GM19463 (cell line): ENCODE data around the gene NBEAL2.
"Not testable (repeated sequence)": the region's sequence is repeated elsewhere in the genome, so short reads cannot be mapped to it uniquely, and the experiment has no call there.

Source experiments
- ATAC-seq: cut with Tn5 transposase; IDR thresholded peaks from one replicate; pipeline ENCODE4 v1.9.1; 2021; ENCODE audit warnings: mild to moderate bottlenecking, moderate library complexity; ENCODE audit not compliant: unreplicated experiment

The NBEAL2 gene

DNA sequence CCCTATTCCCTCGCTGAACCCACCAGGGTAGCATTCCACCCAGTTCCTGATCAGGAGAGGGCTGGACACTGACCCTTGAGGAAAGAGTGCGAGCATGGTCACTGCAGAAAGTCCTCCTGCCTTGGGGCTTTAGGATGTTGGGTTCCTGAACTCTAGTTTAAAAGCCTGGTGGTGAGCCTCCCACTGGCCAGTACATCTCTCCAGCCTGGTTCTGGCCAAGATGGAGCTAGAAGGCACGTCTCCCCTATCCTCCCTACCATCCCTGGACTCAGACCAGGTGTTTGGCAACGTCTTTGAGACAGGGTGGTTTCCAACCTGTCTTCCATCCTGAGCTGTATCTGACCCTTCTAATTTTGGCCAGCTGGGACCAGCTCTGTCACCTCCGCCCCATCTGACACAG, 31.4 kb downstream of the NBEAL2 start:
- ATAC-seq, result no peak

DNA sequence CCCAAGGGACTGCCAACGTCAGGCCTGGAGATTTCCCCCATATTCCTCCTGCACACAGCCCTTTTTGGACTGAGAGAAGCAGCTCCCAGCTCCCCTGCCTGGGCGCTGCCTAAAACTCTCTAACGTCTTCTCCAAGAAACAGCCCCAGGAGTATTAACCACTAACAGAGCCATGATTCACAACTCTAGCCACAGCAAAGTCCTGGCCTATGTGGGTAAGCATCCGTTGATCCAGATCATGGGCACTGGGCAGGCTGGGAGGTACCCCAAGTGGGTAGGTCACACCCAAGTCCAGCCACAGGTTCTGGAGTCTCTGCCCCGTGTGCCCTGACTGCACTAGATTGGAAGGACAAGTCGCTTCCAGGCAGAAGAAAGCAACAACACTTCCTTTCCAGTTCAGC, 31.9 kb downstream of the NBEAL2 start:
- no peak for ATAC-seq

DNA sequence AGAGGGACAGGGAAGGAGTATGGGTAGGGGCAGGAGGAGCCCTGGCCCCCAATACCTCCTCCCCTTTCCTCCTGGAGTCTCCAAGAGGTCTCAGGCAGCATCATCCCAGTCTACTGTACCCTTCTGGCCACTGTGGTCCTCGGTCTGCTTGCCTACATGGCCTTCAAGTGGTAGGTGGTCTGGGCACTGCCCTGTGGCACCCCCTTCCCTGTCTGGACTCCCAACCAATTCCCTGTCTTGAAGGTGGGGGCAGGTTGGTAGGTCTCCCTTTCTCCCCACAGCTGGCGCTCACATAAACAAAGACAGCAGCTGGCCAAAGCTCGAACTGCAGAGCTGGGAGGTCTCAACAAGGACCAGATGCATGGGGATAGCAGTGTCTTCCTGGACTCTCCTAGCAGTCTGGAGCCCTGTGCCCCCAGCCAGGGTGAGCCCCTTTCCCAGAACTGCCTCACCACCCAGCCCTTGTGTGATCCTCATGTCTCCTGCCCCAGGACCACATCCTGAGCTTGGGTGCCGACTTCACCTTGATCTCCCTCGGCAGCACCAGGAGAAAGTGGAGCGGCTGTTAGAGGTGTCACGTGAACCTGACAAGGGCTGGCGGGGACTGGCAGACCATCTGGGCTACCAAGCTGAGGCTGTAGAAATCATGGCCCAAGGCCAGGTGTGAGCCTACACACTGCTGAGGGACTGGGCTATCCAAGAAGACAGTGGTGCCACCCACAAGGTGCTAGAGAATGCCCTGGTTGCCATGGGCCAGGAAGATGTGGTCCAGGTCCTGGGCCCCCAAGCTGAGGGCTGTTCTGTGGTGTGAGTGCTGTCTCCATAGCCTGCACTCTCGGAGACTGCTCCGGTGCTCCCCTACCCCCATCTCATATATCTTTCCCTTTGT, 33.1 kb downstream of the NBEAL2 start:
- no peak for ATAC-seq

DNA sequence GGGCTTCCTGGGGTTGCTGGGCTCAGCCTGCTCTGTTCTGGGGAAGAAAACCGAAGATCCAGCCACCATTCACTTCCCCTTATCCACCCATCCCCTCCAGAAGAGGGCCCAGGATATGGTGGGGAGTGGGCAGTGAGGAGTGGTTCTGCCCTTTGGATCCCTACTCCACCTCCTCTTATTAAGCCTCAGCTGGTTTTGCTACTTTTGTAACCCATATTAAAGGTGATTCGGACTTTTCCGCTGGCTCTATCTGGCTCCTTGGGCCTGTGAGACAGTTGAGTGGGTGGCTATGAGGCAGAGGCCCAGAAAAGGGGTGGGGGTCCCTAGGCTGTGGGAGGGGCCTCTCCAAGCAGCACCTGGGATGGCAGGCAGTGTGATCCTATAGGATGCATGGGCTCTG, 33.8 kb downstream of the NBEAL2 start:
- no peak for ATAC-seq

DNA sequence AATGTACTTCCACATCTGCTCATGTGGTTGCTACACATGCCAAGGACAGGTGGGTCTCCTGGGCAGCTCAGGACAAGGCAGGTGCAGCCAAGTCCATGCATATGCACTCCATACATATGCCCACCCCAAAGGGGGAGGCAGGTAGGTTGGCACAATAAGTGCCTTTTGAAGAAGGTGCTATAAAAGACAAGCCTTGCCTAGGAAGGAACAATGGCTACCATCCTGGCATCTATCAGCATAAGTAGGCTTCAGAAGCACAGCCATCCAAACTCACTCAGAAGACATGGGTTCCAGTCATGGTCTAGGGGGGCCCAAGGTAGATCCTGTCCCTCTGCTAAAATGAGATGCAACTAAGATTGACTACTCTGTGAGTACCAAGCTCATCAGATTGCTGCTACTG, 34.6 kb downstream of the NBEAL2 start:
- no peak for ATAC-seq

DNA sequence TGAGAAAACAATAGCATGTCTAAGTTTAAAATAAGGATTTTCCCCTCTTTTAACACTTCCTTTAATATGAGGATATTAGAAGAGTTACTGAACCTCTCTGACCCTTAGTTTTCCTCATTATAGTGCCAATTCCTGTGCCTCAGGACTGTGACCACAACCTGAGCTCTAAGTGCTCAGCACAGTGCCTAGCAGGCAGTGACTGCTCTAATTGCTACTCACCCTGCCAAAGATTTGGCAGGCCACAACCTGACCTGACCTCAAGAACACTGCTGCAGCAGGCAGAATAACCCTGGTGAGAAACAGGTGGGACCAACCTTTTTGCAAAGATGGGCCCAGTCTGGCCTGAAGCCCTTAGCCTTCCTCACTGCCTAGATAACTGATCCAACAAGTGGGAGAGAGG, 35.7 kb downstream of the NBEAL2 start:
- no peak for ATAC-seq

DNA sequence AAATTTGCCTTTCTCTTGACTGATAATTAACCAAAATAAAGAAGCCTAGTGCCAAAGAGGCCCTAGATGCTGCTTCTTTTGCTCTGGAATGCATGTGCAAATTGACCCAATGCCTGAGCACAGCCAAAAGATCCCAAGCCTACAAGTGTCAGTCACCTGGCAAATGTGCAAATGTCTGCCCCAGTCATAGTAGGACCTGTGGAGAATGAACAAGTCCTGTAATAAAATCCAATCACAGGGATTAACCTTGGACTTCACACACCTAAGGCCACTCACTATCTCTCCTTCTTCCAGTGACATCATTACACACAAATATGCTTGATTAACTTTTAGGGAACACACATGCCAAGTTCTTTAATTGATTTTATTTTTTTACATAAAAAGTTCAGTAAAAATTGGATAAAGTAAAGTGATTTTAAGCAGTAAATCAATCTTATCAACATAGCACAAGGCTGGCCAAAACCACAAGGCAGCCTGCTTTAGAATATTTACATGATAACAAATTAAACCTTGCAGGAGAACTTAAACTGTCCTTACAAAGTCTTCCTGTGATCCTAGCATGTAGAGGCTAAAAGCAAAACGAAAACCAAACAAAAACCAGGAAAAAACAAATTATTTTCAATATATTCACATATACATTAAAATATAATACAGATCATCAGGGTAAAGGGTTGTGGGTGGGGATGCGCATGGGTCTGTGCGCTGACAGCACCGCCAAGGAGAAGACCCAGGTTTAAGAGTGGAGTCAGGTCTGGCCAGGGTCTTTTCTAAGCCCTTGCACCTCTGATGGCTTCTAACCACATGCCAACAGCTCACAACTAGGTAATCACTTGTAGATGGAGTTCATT, 36.8 kb downstream of the NBEAL2 start:
- no peak for ATAC-seq

DNA sequence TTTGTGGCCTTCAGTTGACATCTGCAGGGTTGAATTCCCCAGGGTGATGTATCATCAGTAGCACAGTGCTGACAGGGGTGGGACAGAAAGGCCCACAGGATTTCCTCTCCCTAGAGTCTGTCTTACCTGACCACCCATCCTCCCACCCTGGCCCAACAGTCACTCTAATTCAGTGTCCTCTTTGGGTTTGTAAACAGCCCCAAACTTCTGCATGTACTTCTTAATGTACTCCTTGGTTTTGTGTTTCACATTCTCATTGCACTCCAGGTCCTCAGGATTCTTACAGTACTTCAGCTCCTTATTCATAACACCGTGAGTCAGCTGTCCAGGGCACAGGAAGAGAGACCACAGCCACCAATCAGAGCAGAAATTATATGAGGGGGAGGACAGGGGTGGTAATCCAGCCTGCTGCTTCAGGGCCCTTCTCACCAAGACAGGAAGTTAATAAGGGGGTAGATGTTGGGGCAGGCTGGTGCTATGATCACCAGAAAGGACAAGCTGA, 37.5 kb downstream of the NBEAL2 start:
- ATAC-seq, result no peak

DNA sequence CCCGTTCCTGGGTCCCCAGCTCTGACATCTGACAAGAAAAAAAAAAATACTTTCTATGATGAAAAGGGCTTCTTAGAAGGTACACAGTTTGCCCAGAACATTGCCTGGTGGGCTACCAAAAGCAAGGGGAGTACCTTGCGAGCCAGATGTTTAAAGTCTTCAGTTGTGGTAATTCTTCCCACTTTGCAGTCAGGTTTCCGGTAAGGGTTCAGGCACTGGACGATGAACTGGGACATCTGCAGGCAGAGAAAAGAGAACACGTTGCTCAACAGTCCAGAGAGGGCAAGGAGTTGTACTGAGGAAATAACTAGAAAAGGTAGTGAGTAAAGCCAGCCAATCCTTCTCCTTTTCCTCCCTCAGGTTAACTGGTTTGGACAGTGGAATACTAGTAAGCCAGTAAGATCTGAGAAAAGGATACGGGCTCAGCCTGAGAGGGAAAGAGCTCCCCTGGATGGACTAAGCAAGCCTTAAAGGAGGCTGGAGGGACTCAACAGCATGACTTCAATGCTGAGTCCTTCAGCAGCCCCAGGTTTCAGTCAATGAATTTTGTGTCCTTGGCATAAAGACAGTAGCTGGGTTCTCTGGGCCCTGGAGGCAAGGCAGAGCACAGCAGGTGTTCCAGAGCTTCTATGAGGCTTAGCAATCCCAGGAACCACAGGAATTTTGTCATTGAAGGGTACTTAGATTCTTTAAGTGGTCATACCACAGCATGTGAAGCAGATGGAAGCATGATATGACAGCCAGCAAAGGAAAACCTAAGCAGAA, 38.2 kb downstream of the NBEAL2 start:
- ATAC-seq, result no peak

DNA sequence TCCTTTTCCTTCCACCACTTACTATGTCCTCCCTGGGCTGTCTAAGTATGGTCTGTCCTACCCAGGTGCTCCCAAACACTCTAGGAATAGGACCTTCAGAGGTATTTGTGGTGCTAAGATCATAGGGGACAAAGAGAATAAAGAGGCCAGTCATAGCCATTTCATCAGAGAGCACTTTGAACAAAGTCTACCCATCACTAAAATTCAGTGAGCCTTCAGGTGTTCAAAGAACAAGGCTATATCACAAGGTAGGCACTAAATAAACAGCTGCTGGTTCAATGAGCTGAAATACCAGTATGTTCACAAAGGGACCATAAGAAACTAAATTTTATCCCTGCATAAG, 38.8 kb downstream of the NBEAL2 start:
- ATAC-seq, result no peak

DNA sequence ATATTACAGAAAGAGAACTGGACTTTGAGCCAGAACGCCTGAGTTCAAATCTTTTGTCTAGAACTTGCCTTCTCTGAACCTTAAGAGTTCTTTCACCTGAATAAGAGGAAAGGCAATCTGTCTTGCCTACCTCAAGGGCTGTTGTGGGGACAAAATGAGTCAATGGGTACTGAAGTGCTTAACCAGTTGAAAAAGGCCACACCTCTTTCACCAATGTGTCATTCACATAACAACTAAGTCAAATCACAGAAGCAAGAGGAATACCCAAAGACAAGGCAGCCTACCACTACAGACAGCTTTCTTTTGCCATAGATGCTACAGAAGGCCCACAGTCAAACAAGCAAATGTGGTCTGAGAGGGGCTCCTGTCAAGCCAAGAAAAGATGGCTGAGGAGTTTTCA, 39.7 kb downstream of the NBEAL2 start:
- peak; percentile 71 for ATAC-seq

DNA sequence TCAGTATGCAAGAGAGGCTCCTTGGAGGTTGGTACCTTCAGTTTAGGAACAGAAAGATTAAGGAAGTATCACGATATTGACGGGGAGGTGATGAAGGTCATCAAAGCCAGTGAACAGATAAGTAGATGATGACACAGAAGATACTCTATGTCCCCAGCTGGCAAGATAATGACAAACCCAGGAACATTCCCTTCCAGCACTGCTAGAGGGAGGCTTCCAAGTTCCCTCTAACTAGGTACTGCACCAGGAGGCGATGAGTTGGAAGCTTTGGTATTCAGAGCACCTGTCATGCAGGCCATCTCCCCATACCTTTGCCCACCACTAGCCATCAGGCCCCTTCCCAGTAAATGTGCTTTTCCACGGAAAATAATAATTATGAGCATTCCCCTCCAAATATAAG, 40.8 kb downstream of the NBEAL2 start:
- no peak for ATAC-seq

DNA sequence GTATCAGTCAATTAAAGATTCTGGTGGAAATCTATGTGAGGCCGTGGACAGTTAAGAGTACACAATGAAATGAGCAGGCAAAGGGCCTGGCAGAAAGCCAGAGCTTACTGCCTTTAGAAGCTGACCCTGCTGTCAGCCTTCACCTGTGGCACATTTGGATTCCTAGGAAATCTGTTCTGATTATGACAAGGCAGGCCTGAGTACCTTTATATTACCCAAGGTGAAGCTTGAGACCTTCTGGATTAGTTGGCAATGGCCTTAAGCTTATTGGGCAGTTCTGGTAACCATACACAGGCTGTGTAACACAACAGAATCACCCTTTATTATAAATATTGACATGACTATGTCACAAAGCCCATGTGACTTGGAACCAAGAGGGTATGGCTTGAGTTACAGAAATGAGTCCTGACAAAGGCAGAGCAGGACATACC, 43.2 kb downstream of the NBEAL2 start:
- no peak for ATAC-seq

DNA sequence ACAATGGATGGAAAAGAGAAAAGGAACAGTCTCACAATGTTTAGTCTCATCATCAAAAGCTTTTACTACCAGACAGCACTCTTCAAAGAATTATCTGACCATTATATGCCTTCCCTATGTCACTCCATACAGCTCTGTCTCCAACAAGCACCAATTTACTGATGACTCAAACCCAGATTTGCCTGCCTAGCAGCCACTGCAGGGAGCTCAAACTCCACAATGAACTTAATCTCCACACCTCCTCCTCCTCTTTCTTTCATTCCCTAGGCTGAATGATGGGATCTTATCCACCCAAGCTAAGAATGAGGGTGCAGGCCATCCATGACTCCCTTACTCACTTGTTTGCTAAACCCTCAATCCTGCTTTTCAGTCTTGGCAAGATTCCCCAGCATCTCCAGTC, 45.5 kb downstream of the NBEAL2 start:
- no peak for ATAC-seq

DNA sequence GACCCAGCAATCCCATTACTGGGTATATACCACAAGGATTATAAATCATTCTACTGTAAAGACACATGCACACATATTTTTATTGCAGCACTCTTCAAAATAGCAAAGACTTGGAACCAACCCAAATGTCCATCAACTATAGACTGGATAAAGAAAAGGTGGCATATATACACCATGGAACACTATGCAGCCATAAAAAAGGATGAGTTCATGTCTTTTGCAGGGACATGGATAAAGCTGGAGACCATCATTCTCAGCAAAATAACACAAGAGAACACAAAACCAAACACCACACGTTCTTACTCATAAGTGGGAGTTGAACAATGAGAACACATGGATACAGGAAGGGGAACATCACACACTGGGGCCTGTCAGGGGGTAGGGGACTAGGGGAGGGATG, 47.0 kb downstream of the NBEAL2 start:
- not testable (repeated sequence) for ATAC-seq

DNA sequence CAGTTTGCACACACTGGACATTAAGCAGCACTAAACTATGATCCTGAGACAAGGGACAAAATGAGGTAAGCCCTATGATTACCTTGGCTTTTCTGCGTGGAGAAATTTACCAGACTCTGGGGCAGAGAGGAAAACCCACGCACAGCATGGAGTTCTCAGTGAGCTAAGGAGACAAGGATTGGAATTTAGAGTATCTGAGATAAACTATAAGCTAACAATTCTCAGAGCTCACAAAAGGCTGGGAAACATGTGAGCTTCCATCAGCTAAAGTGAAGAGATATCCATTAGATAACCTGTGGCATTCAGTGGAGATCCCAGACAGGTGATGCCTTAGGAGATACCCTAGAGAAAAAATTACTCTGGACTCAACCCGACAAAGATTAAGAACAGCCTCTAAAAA, 48.7 kb downstream of the NBEAL2 start:
- ATAC-seq, result no peak

DNA sequence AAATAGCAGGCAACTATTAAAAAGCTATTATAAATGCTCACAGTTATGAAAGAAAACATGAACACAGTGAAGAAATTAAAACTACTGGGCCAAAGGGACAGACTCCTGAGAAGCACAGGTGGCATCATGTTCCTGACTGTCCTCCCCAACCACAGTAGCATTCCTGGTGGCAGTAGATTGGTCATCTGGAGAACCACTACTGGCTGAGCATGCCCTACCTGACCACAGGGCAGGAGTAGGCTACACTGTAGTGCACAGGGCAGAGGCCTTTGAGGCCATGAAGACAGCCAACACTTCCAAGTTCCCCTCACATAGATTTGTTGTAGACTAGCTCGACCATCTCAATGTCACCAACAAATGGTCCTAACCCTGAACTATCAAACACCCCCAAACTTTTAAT, 49.2 kb downstream of the NBEAL2 start:
- no peak for ATAC-seq

DNA sequence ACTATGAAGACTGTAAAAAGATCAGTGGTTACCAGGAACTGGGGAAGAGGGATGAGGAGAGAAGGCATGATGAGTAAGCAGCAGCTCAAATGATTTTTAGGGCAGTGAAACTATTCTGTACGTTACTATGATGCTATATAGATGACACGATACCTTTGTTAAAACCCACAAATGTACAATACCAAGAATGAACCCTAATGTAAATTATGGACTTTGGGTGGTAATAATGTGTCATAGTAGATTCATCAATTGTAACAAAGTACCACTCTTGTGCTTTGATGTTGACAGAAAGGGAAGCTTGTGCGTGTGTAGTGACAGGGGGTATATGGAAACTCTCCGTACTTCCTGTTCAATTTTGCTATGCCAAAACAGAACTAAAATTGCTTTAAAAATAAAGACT, 51.6 kb downstream of the NBEAL2 start:
- not testable (repeated sequence) for ATAC-seq

DNA sequence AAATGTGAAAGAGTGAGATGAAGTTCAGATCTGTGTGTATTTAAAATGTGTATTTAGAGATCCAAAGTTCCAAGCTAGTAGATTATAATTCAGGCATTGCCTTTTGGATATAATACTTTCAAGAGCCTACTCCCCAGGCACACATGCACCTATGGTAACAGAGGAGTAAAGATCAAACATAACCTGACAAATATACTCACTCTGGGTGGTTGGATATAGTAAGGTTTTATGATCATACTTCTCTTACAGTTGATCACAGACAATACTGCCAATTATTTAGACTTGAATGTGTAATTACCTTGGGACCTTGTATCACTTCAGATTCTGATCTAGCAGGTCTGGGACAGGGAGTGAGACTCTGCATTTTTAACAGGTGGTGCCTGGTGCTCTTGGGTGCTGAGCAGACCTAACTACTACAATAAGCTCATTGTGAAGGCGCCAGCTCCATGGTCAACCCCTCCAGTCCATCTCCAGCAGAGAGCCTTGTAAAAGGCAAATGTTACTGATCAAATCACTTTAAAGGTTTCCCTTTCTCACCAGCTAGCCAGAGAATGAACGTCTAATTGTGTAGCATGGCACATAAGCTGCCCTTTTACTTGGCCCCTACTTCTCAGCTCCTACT, 55.5 kb downstream of the NBEAL2 start:
- ATAC-seq, result no peak

DNA sequence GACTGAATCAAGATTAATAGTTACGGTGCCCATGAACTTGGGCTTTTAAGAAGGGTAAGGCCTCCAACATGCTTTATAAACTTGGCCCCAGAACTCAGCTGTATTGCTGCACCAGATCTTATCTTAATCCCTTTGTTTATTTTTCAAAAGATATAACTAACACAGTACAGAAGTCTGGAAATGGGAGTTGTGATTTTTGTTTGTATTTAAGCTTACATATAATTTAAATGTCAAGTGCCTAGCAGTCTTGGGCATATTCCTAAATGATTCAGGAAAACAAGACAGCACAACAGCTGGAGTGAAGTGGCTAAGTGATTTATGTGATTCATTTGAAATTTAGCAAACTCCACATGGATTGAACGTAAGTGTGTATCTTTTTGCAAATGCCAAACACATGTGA, 56.2 kb downstream of the NBEAL2 start:
- no peak for ATAC-seq

DNA sequence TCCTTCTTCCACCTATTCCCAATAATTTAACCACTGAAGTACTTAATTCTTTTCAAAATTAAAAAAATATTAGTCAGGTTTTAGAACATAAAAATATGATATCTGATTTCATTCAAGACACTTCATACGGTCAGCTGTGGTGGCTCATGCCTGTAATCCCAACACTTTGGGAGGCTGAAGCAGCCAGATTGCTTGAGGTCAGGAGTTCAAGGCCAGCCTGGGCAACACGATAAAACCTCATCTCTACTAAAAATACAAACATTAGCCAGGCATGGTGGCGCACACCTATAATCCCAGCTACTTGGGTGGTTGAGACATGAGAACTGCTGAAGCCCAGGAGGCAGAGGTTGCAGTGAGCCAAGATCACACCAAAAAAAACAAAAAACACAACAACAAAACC, 56.7 kb downstream of the NBEAL2 start:
- ATAC-seq, result no peak
